Measurements from ENCODE around the gene PODNL1. TPM values are rescaled to one million over a fixed set of nuclear protein-coding genes. Genes with fewer than 3 reads are reported as not detected.

PODNL1 gene
- total and polyA plus RNA-seq, 2 of the 8 experiments (the other 6 are each of a cell fraction or from before 2014, with no cell fraction given): 1.0 to 1.5 TPM

DNA sequence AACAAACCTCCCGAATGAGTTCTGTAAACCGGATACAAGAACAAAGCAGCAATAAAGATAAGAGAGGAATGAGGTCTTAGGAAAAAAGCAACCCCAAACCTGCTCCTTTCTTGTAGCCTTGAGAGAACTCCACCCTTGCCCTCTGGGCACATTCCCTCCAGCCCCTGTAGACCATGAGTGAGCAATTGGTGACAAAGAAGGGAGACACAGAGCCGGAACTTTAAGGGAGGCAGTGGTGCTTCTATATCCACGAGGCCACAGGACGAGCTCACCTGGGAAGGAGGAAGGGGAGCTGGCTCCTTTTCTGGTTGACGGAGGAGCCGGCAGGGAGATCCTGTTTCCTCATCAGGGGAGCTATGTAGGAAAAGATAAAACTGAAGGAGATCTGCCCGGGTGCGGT lies 45.3 kb downstream of the PODNL1 start:
- Histone ChIP-seq H4K8ac (ENCODE audit: extremely low read depth, insufficient read depth, low read length) (no peak overlapping the region), H3K14ac (ENCODE audit: insufficient read length) (no peak overlapping the region), H3K23me2 (ENCODE audit: low read depth, low read length) (no peaks in the 10 kb centered on the region), H2BK12ac (ENCODE audit: low read depth, low read length) (no peak overlapping the region), H3K79me2 (ENCODE audit: control insufficient read depth in 1 of 2, insufficient read depth in 2 of 2, low read length in 2 of 2) (no peaks in the 10 kb centered on the region), H4K20me1 (replicated peaks in 1 of 2; ENCODE audit: control insufficient read depth in 1 of 2, insufficient read depth in 2 of 2, low read length in 2 of 2) (no peaks in the 10 kb centered on the region), H3K4me1 (replicated peaks in 1 of 4; ENCODE audit: control insufficient read depth in 3 of 4, insufficient read depth in 4 of 4, low read length in 3 of 4) (no peaks in the 10 kb centered on the region), H3K27ac (ENCODE audit: low read depth, low read length) (no peak overlapping the region), H2BK20ac (ENCODE audit: low read length) (no peak overlapping the region), H3K79me1 (ENCODE audit: low read depth, low read length) (no peaks in the 10 kb centered on the region), H3K4ac (replicated peaks; ENCODE audit: insufficient read length, low read depth, low read length) (no peak overlapping the region), H4K91ac (replicated peaks; ENCODE audit: insufficient read length, low read length) (no peak overlapping the region), H2BK5ac (ENCODE audit: low read depth, low read length) (no peak overlapping the region), H3K56ac (replicated peaks; ENCODE audit: insufficient read length, low read depth, low read length) (no peak overlapping the region), H2AFZ (ENCODE audit: low read length) (no peak overlapping the region), H3K36me3 (ENCODE audit: control insufficient read depth in 2 of 4, insufficient read depth in 4 of 4, low read length in 3 of 4) (no peaks in the 10 kb centered on the region), H2BK15ac (ENCODE audit: low read length) (no peak overlapping the region), H2BK120ac (replicated peaks; ENCODE audit: low read depth, low read length) (no peak overlapping the region), H3K4me2 (ENCODE audit: insufficient read depth in 1 of 2, low read depth in 2 of 2, low read length in 2 of 2) (no peak overlapping the region), H4K5ac (ENCODE audit: insufficient read length, low read depth, low read length) (no peak overlapping the region), H3K23ac (ENCODE audit: insufficient read length) (no peak overlapping the region), H3K9me3 (ENCODE audit: insufficient read depth in 2 of 2, low read depth in 1 of 2, low read length in 1 of 2) (no peaks in the 10 kb centered on the region), H2AK5ac (ENCODE audit: low read depth, low read length) (no peak overlapping the region), H3K4me3 (ENCODE audit: extremely low read depth in 1 of 4, insufficient read depth in 2 of 4, low read depth in 3 of 4, low read length in 4 of 4) (no peak overlapping the region), H3K9ac (replicated peaks in 1 of 4; ENCODE audit: extremely low read depth in 1 of 4, low read depth in 3 of 4, low read length in 3 of 4) (no peak overlapping the region), H3K18ac (ENCODE audit: extremely low read depth, low read length) (no peak overlapping the region), H3K27me3 (replicated peaks in 1 of 4; ENCODE audit: control insufficient read depth in 3 of 4, extremely low read depth in 1 of 4, insufficient read depth in 3 of 4, low read length in 3 of 4) (no peaks in the 10 kb centered on the region)
- no peak for FAIRE-seq
- TF ChIP-seq CREB1 (IDR thresholded peaks at IDR 0.05) (no peak), SIN3A (conservative IDR thresholded peaks at IDR 0.05 in 1 of 2, IDR thresholded peaks at IDR 0.05 in 1 of 2; ENCODE audit: low read depth in 1 of 2, low read length in 2 of 2) (no peak), BRCA1 (IDR thresholded peaks at IDR 0.05; ENCODE audit: low read depth, low read length) (no peak), MAFK (IDR thresholded peaks at IDR 0.05; ENCODE audit: low read depth, low read length) (no peak), YY1 (IDR thresholded peaks at IDR 0.05; ENCODE audit: low read depth, low read length) (no peak), RAD21 (IDR thresholded peaks at IDR 0.05 in 1 of 2, conservative IDR thresholded peaks at IDR 0.05 in 1 of 2; ENCODE audit: low read depth in 2 of 2, low read length in 2 of 2) (no peak), CBX5 (IDR thresholded peaks at IDR 0.05; ENCODE audit: low read depth, low read length) (no peak), SAP30 (IDR thresholded peaks at IDR 0.05; ENCODE audit: insufficient read depth, insufficient replicate concordance, low read length) (no peak), HDAC6 (IDR thresholded peaks at IDR 0.05; ENCODE audit: low read depth, low read length) (no peak)
- CTCF ChIA-PET (ENCODE audit: partially characterized antibody): interaction anchor here (0.8 to 3.1 kb wide), 8 partner anchors 8 to 183 kb away, joined by 3 to 12 read pairs (median 5); no protein-coding TSS in a partner anchor
- WGBS, 2 experiments (ENCODE audit: extremely low coverage in 1 of 2, insufficient coverage in 1 of 2, insufficient read length in 1 of 2, insufficient replicate concordance in 2 of 2, low coverage in 1 of 2, low lambda C conversion rate in 2 of 2, missing lambda C conversion rate in 1 of 2): 89% methylated on average over 9 of the region's 9 CpGs; no CpG with 5 or more reads in 1 of the 2 experiments
- no peak for DNase-seq (ENCODE audit: low read depth in 1 of 2, low spot score in 2 of 2)
- POLR2A ChIA-PET (ENCODE audit: partially characterized antibody): interaction anchor here (0.8 to 1.0 kb wide), 2 partner anchors 16 to 69 kb away, joined by 3 read pairs; no protein-coding TSS in a partner anchor

Data from H1 (cell line).